ENCODE results near the gene UGDH. TPM values are rescaled to one million over a fixed set of nuclear protein-coding genes. Genes with fewer than 3 reads are reported as not detected.

Gene UGDH
- total and polyA plus RNA-seq, 2 of the 8 experiments (the other 6 are each of a cell fraction or from before 2014, with no cell fraction given) = 32.0 to 128 TPM

DNA sequence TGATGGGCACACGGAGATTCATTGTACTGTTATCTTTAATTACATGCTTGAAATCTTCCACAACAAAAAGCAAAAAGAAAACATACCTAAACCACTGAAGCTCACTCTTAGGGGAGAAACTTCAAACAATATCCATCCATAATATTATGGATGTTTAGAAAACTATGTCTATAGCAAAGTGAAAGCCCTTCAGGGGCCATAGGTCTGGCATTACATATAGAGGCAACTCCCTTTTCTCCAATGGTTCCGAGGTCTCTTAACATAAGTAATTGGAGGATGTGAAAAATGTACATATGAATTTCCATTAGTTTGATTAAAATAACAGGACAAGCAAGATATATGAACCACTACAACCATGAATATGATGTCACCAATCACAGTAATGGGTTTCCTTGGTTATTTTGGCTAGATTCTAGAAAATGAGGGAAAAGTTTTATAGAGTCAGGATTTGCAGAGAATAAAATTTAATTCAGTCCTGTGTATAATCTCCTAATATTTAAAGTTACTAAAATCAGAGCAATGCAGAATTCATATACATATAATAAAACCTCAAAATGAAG lies 10.8 kb downstream of the UGDH start:
- Histone ChIP-seq H2BK20ac (ENCODE audit: low read length) (no peak overlapping the region), H2AK5ac (ENCODE audit: low read depth, low read length) (no peak overlapping the region), H3K36me3 (ENCODE audit: control insufficient read depth in 2 of 4, insufficient read depth in 4 of 4, low read length in 3 of 4) (peaks cover 0 to 56% (median 17%) of the 10 kb centered on the region in 4 experiments; a peak in 6 of 8 replicates), H2BK5ac (ENCODE audit: low read depth, low read length) (no peak overlapping the region), H4K20me1 (replicated peaks in 1 of 2; ENCODE audit: control insufficient read depth in 1 of 2, insufficient read depth in 2 of 2, low read length in 2 of 2) (peaks cover 0 to 1% of the 10 kb centered on the region in 2 experiments), H3K79me1 (ENCODE audit: low read depth, low read length) (no peaks in the 10 kb centered on the region), H2BK12ac (ENCODE audit: low read depth, low read length) (no peak overlapping the region), H3K4me1 (replicated peaks in 1 of 4; ENCODE audit: control insufficient read depth in 3 of 4, insufficient read depth in 4 of 4, low read length in 3 of 4) (no peaks in the 10 kb centered on the region), H3K4me2 (ENCODE audit: insufficient read depth in 1 of 2, low read depth in 2 of 2, low read length in 2 of 2) (no peak overlapping the region), H3K9ac (replicated peaks in 1 of 4; ENCODE audit: extremely low read depth in 1 of 4, low read depth in 3 of 4, low read length in 3 of 4) (no peak overlapping the region), H3K4ac (replicated peaks; ENCODE audit: insufficient read length, low read depth, low read length) (no peak overlapping the region), H4K8ac (ENCODE audit: extremely low read depth, insufficient read depth, low read length) (no peak overlapping the region), H4K5ac (ENCODE audit: insufficient read length, low read depth, low read length) (no peak overlapping the region), H2BK15ac (ENCODE audit: low read length) (no peak overlapping the region), H3K9me3 (ENCODE audit: insufficient read depth in 2 of 2, low read depth in 1 of 2, low read length in 1 of 2) (no peaks in the 10 kb centered on the region), H3K27me3 (replicated peaks in 1 of 4; ENCODE audit: control insufficient read depth in 3 of 4, extremely low read depth in 1 of 4, insufficient read depth in 3 of 4, low read length in 3 of 4) (no peaks in the 10 kb centered on the region), H3K27ac (ENCODE audit: low read depth, low read length) (no peak overlapping the region), H4K91ac (replicated peaks; ENCODE audit: insufficient read length, low read length) (no peak overlapping the region), H3K23me2 (ENCODE audit: low read depth, low read length) (no peaks in the 10 kb centered on the region), H3K23ac (ENCODE audit: insufficient read length) (no peak overlapping the region), H3K56ac (replicated peaks; ENCODE audit: insufficient read length, low read depth, low read length) (no peak overlapping the region), H2AFZ (ENCODE audit: low read length) (no peak overlapping the region), H2BK120ac (replicated peaks; ENCODE audit: low read depth, low read length) (no peak overlapping the region), H3K14ac (ENCODE audit: insufficient read length) (no peak overlapping the region), H3K4me3 (ENCODE audit: extremely low read depth in 1 of 4, insufficient read depth in 2 of 4, low read depth in 3 of 4, low read length in 4 of 4) (no peak overlapping the region), H3K18ac (ENCODE audit: extremely low read depth, low read length) (no peak overlapping the region), H3K79me2 (ENCODE audit: control insufficient read depth in 1 of 2, insufficient read depth in 2 of 2, low read length in 2 of 2) (peaks cover 0 to 7% of the 10 kb centered on the region in 2 experiments; a peak in 2 of 4 replicates)
- 88% methylated on average over 2 of the region's 2 CpGs; no CpG with 5 or more reads in 1 of the 2 experiments for WGBS, 2 experiments (ENCODE audit: extremely low coverage in 1 of 2, insufficient coverage in 1 of 2, insufficient read length in 1 of 2, insufficient replicate concordance in 2 of 2, low coverage in 1 of 2, low lambda C conversion rate in 2 of 2, missing lambda C conversion rate in 1 of 2)
- no peak for TF ChIP-seq CBX8 (IDR thresholded peaks at IDR 0.05; ENCODE audit: borderline replicate concordance, low read depth, low read length)
- no peak for TF ChIP-seq RFX5 (IDR thresholded peaks at IDR 0.05; ENCODE audit: borderline replicate concordance, low read depth, low read length)
- no peak for TF ChIP-seq EGR1 (IDR thresholded peaks at IDR 0.05; ENCODE audit: borderline replicate concordance, low read depth, low read length)
- TF ChIP-seq CEBPB (IDR thresholded peaks at IDR 0.05; ENCODE audit: low read depth, low read length) = no peak
- TF ChIP-seq, protein P1, sequence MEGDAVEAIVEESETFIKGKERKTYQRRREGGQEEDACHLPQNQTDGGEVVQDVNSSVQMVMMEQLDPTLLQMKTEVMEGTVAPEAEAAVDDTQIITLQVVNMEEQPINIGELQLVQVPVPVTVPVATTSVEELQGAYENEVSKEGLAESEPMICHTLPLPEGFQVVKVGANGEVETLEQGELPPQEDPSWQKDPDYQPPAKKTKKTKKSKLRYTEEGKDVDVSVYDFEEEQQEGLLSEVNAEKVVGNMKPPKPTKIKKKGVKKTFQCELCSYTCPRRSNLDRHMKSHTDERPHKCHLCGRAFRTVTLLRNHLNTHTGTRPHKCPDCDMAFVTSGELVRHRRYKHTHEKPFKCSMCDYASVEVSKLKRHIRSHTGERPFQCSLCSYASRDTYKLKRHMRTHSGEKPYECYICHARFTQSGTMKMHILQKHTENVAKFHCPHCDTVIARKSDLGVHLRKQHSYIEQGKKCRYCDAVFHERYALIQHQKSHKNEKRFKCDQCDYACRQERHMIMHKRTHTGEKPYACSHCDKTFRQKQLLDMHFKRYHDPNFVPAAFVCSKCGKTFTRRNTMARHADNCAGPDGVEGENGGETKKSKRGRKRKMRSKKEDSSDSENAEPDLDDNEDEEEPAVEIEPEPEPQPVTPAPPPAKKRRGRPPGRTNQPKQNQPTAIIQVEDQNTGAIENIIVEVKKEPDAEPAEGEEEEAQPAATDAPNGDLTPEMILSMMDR (IDR thresholded peaks at IDR 0.05; ENCODE audit: control extremely low read depth in 1 of 3, insufficient read depth in 1 of 3, low read depth in 1 of 3, low read length in 3 of 3) = no peak
- TF ChIP-seq SIX5 (IDR thresholded peaks at IDR 0.05; ENCODE audit: low read depth, low read length) = no peak
- no peak for TF ChIP-seq HDAC6 (IDR thresholded peaks at IDR 0.05; ENCODE audit: low read depth, low read length)
- POLR2A ChIA-PET (ENCODE audit: partially characterized antibody) = no interaction called here
- FAIRE-seq = no peak
- no peak for DNase-seq (ENCODE audit: low read depth in 1 of 2, low spot score in 2 of 2)
- CTCF ChIA-PET (ENCODE audit: partially characterized antibody) = interaction anchor here (0.6 kb wide), 1 partner anchor 444 kb away, joined by 3 read pairs; no protein-coding TSS in a partner anchor

Data from H1 (cell line).